ENCODE data around the gene MIPEP.
"Not testable (repeated sequence)": the region's sequence is repeated elsewhere in the genome, so short reads cannot be mapped to it uniquely, and the experiment has no call there.

MIPEP gene

GRCh38 chr13:23751195-23751594 lies 138.0 kb downstream of the MIPEP start:
- in situ Hi-C loops (cut with HindIII; ENCODE audit: low sequenced_read_pairs) = no loop called here

DNA sequence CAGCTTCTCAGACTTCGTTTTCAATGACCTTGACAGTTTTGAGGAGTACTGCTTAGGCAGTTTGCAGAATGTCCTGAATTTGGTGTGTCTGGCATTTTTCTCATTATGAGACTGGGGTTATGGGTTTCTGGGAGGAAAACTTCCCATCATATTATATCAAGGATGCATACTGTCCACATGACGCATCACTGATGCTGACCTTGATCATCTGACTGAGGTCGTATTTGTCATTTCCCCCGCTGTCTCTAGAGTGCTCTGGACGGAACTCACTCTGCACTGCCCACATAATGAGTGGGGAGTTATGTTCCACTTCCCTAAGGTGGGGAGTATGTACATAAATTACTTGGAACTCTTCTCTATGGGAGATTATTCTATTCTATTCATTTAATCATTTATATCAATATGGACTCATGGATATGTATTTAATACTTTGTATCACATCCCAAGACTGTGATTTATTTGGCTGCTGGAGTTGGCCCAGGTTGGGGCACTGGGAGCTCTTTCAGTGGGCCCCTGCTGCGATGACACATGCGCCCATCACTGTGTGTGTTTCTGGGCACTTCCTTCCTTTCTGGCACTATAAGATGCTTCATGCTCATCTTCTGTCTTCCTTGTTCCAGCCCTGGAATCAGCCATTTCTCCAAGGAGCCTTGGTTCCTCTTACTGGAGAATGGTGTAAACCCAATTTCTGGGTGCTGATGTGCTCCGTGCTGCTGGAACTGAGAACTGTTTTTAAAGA lies 138.6 kb downstream of the MIPEP start:
- in situ Hi-C loops (cut with HindIII; ENCODE audit: low sequenced_read_pairs) = no loop called here

DNA sequence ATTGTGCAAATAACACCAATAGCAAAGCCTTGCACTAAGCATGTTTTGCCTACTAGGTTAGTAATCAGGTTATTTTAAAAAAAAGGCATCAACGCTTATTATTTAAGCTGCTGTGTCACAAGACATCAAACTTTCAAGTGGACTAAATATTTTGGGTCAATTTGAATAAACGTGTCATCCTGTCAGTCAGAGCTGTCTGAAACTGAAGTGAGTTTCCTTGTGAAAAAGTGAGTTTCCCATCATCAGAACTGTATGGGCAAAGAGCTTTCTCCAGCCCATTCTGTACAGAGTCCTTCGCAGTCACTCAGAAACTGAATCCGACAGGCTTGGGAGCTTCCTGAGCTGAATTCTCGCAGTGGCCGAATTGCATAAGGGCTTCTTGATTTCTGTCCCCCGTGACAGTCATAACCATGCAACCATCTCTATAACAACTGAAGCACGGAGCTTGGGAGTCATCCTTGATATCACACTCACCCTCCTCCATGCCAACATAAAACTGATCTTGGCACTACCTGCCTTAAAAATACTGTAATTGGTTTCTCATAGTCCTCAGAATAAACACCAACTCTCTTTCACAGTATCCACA lies 139.8 kb downstream of the MIPEP start:
- in situ Hi-C loops (cut with HindIII; ENCODE audit: low sequenced_read_pairs) = no loop called here

DNA sequence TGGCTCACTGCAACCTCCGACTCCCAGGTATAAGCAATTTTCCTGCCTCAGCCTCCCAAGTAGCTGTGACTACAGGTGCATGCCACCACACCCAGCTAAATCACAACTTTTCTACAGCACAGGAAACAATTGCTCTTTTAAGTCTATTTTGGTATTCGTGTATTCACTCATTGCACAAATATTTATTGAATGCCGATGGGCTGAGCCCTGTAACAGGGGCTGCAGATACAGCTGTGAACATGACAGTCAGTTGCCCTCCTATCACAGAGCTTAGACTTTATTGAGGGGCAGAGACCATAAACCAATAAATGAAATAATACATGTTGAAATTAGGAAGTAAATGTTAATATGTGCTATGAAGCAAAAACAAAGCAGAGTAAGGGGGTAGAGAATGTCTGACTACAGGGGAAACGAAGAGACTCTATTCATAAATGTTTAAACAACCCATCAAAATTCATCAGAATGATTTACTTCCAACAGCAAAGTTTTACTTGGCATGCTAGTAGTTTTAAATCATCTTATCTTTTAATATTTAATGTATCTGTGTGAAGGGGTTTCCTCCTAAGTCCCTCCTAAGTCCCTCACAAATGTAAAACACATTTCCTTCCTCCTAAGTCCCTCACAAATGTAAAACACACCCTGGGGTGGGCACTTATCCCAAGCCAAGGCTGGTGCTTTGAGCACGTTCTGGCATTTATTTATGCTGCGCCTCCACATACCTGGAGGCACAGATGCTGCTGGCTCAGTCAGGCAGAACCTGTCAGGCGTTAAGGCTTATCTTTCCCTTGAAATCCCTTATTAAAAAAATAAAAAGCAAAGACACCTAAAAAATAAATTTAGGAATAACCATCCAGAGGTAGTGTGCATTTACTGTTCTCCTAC lies 140.8 kb downstream of the MIPEP start:
- in situ Hi-C loops (cut with HindIII; ENCODE audit: low sequenced_read_pairs) = no loop called here

DNA sequence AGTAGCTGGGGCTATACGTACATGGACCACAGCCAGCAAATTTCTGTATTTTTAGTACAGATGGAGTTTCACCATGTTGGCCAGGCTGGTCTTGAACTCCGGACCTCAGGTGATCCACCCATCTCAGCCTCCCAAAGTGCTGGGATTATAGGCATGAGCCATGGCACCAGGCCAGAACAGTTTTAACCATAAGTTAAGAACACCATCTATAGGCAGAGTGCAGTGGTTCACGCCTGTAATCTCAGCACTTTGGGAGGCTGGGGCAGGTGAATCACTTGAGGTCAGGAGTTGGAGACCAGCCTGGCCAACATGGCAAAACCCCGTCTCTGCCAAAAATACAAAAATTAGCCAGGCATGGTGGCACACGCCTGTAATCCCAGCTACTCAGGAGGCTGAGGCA lies 143.1 kb downstream of the MIPEP start:
- in situ Hi-C loops (cut with HindIII; ENCODE audit: low sequenced_read_pairs) = not testable (repeated sequence)

GRCh38 chr13:23744315-23744714 lies 144.9 kb downstream of the MIPEP start:
- in situ Hi-C loops (cut with HindIII; ENCODE audit: low sequenced_read_pairs) = no loop called here

DNA sequence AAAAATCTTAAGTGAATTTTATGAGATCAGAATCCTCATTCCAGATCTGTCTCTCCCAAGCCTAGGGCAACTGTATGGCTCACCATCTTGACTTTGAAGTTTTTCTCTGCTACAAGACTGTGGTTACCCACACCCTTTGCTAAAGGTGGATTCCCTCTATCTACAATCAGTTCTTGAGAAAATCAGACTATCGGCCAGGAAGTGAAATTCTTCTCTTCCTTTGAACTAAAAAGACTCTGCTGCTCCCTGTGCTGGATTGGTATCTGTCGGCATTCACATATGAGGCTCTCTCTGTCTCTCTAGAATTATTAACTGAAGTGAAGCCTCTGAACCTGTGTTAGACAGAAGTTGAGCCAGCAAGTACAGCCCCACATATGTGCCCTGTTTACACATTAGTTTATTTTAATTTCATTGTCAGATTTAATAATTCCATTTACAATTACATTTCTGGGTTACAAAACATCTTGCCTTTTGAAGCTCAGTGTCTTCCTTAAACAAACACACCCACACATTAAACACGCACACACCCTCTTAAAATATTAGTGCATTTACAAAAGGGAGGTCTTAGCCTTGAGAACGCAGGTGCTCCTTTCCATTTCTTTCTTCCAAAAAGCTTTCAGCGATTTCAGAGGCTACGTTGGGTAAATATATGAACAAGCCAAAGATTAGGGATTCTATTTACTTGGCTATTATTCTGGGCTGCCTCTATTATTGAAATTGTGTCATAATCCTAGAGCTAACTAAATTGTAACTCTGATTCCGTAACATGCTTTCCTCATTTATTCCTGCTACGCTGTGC lies 145.7 kb downstream of the MIPEP start:
- in situ Hi-C loops (cut with HindIII; ENCODE audit: low sequenced_read_pairs) = no loop called here

- in situ Hi-C loops (cut with HindIII; ENCODE audit: low sequenced_read_pairs) = no loop called here
Observed at GRCh38 chr13:23741879-23742510, 147.2 kb downstream of the MIPEP start.

- in situ Hi-C loops (cut with HindIII; ENCODE audit: low sequenced_read_pairs) = no loop called here
Observed at GRCh38 chr13:23740002-23740401, 149.2 kb downstream of the MIPEP start.

DNA sequence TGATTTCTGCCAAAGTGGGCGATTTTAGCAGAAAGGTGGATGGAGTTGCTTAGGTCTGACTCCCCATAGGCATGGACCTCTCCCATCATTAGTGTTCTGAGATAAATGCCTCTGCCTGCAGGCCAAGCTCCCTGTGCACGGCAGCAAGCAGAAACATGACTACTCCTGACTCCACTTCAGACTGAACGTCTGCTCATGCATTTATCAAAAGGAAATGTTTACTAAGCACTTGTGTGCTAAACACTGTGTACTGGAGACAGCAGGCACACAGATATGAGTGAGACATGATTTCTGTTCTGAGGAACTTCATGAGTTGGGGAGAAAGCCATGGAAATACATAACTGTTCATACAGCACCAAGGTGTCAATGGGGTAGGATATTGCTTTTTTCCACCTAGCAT lies 149.6 kb downstream of the MIPEP start:
- in situ Hi-C loops (cut with HindIII; ENCODE audit: low sequenced_read_pairs) = no loop called here

DNA sequence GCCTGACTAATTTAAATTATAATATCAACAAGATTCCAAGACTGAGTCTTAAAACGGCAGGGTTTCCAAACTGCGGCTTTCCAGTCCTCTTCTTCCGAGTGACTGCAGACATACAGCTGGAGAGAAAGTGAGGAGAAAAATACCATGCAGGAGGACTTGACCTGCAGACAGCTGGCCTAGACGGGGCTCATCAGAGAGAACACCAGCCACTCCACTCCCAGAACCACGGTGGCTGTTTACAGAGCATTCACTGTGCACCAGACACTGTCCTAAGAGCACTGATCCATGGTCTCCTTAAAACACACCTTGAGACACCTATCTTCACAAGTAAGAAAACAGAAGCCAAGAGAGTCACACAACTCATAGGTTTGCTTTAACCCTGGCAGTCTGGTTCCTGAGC lies 152.7 kb downstream of the MIPEP start:
- in situ Hi-C loops (cut with HindIII; ENCODE audit: low sequenced_read_pairs) = no loop called here

DNA sequence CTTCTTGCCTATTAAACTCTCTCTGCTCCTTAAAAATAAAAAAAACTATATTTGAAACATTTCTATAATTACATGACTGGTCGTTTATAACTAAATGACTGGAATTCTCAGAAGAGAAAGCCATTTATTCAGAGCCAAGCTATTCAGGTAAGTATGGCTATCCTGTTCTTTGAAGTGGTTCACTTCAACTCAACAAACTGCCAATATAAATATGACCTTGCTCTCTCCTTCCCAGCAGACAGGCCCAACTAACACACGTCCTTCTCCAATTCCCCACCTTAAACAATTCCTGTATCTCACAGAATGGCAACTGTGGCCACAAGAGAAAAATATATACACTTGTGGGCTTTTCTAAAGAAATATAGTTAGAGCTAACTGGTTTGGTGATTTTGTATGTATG lies 153.9 kb downstream of the MIPEP start:
- in situ Hi-C loops (cut with HindIII; ENCODE audit: low sequenced_read_pairs) = no loop called here

- in situ Hi-C loops (cut with HindIII; ENCODE audit: low sequenced_read_pairs) = no loop called here
Observed at GRCh38 chr13:23731709-23732108, 157.5 kb downstream of the MIPEP start.

GRCh38 chr13:23730251-23730650 lies 158.9 kb downstream of the MIPEP start:
- in situ Hi-C loops (cut with HindIII; ENCODE audit: low sequenced_read_pairs) = no loop called here

GRCh38 chr13:23729531-23729930 lies 159.7 kb downstream of the MIPEP start:
- in situ Hi-C loops (cut with HindIII; ENCODE audit: low sequenced_read_pairs) = no loop called here

DNA sequence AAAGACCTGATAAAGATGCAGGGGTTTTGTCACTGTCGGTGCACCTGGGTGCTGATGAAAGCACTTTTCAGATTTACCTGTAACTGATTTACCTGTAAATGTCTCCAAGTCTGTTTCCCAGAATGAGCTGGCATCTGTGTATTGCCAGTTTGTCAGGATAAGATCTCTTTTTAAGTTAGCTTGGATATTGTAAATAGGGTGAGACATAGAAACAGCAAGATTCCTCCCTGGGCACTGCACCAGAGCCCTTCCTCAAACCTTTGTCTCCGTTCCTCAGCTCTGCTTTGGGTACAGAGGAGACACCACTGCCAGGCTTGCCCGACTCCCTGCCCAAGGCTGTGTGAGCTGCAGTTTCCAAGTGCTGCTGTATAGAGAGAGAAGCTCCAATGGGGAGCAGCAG lies 160.4 kb downstream of the MIPEP start:
- in situ Hi-C loops (cut with HindIII; ENCODE audit: low sequenced_read_pairs) = no loop called here

GRCh38 chr13:23725922-23726321 lies 163.3 kb downstream of the MIPEP start:
- in situ Hi-C loops (cut with HindIII; ENCODE audit: low sequenced_read_pairs) = no loop called here

DNA sequence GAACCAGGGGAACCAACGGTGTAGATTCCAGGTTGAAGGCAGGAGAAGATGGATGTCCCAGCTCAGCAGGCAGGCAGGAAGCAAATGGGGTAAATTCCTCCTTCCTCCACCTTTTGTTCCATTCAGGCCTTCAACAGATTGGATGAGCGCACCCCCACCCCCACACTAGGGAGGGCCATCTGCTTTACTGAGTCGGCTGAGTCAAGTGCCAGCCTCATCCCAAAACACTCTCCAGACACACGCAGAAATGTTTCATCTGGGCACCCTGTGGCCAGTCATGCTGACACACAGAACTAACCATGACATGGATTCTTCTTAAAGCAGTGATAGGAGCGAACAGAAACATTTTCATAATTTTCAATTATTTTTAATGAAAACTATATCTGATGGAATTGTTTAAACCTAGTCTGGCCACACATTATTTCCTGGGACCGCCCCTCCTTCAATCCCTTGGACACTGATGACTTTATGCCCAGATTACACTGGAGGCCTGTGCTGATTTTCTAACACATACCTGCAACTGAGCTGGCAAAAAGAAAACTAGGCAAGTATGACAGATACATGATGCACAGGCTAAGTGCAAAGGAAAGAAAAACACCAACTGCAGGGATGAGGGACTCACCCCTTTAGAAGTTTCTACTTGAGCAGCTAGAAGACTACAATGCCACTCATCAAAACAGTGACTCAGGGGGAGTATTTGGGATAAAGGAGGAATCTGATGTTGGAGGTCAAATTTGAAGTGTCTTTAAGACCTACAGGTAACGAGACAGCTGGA lies 164.8 kb downstream of the MIPEP start:
- in situ Hi-C loops (cut with HindIII; ENCODE audit: low sequenced_read_pairs) = no loop called here

DNA sequence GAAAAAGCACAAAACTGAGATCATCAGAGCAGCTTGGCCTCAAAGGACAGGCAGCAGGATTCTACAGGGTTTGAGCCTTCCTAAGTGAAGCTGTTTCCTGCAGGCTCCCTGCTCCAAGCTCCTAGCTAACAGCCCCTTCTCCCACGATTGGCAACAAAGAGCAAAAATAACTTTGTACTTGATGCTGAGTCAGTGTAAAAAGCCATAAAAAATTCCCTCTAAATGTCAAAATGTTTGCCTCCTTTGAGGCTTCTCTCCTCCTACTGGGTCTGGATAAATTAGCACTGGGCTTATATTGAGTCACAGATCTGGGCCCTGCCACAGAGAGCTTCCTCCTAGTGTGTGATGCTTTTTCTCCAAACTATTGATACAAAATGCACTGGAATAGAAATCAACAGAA lies 165.7 kb downstream of the MIPEP start:
- in situ Hi-C loops (cut with HindIII; ENCODE audit: low sequenced_read_pairs) = no loop called here

Measured in DLD1 (cell line).